ENCODE results near the gene GANAB. TPM values are rescaled to one million over a fixed set of nuclear protein-coding genes. Genes with fewer than 3 reads are reported as not detected.
"Not testable (repeated sequence)": the region's sequence is repeated elsewhere in the genome, so short reads cannot be mapped to it uniquely, and the experiment has no call there.

The GANAB gene
- total RNA-seq, 1 donor from 2014 or later, result 286 TPM

- DNase-seq (ENCODE audit: low spot score), result no peak
Observed at GRCh38 chr11:62669420-62670161, 23.2 kb upstream of the GANAB start.

- no peak for DNase-seq (ENCODE audit: low spot score)
Observed at GRCh38 chr11:62667460-62667859, 21.0 kb upstream of the GANAB start.

- DNase-seq (ENCODE audit: low spot score), result no peak
Observed at GRCh38 chr11:62666259-62666926, 20.0 kb upstream of the GANAB start.

- DNase-seq (ENCODE audit: low spot score), result no peak
Observed at GRCh38 chr11:62665599-62666258, 19.3 kb upstream of the GANAB start.

- peak; percentile 99 for DNase-seq (ENCODE audit: low spot score)
Observed at GRCh38 chr11:62665075-62665598, 18.7 kb upstream of the GANAB start, which contains the start of the genes C11orf98 and CSKMT. Gene C11orf98, minus strand, starts transcription at chr11:62665210. Its CDS starts 41 bp downstream, at chr11:62665169. Gene CSKMT, plus strand, starts transcription at chr11:62665312. Its CDS starts 568 bp downstream, at chr11:62665880.

GRCh38 chr11:62664405-62665074, 18.1 kb upstream of the GANAB start:
- DNase-seq (ENCODE audit: low spot score), result no peak

GRCh38 chr11:62656796-62657429, 10.5 kb upstream of the GANAB start:
- DNase-seq (ENCODE audit: low spot score), result no peak

- no peak for DNase-seq (ENCODE audit: low spot score)
Observed at GRCh38 chr11:62654297-62654696, 7.9 kb upstream of the GANAB start.

GRCh38 chr11:62652161-62653006, 6.0 kb upstream of the GANAB start:
- DNase-seq (ENCODE audit: low spot score), result no peak

GRCh38 chr11:62650283-62650682, 3.9 kb upstream of the GANAB start:
- not testable (repeated sequence) for DNase-seq (ENCODE audit: low spot score)

- no peak for DNase-seq (ENCODE audit: low spot score)
Observed at GRCh38 chr11:62649486-62649885, 3.1 kb upstream of the GANAB start.

GRCh38 chr11:62648967-62649364, 2.6 kb upstream of the GANAB start:
- DNase-seq (ENCODE audit: low spot score), result no peak

- no peak for DNase-seq (ENCODE audit: low spot score)
Observed at GRCh38 chr11:62648185-62648966, 2.0 kb upstream of the GANAB start.

GRCh38 chr11:62647609-62648005, 1.2 kb upstream of the GANAB start:
- no peak for DNase-seq (ENCODE audit: low spot score)

- no peak for DNase-seq (ENCODE audit: low spot score)
Observed at GRCh38 chr11:62646825-62647608, 604 bp upstream of the GANAB start.

- no peak for DNase-seq (ENCODE audit: low spot score)
Observed at GRCh38 chr11:62645671-62645945, 805 bp downstream of the GANAB start.

GRCh38 chr11:62644220-62644619, 2.2 kb downstream of the GANAB start:
- no peak for DNase-seq (ENCODE audit: low spot score)

- DNase-seq (ENCODE audit: low spot score), result no peak
Observed at GRCh38 chr11:62632492-62632891, 13.9 kb downstream of the GANAB start.
